Measurements from ENCODE around the gene CEP295NL.
A peak's percentile ranks its signal among the peaks of the same experiment; 100 is the strongest.
"Not testable (repeated sequence)": the region's sequence is repeated elsewhere in the genome, so short reads cannot be mapped to it uniquely, and the experiment has no call there.

CEP295NL gene

DNA sequence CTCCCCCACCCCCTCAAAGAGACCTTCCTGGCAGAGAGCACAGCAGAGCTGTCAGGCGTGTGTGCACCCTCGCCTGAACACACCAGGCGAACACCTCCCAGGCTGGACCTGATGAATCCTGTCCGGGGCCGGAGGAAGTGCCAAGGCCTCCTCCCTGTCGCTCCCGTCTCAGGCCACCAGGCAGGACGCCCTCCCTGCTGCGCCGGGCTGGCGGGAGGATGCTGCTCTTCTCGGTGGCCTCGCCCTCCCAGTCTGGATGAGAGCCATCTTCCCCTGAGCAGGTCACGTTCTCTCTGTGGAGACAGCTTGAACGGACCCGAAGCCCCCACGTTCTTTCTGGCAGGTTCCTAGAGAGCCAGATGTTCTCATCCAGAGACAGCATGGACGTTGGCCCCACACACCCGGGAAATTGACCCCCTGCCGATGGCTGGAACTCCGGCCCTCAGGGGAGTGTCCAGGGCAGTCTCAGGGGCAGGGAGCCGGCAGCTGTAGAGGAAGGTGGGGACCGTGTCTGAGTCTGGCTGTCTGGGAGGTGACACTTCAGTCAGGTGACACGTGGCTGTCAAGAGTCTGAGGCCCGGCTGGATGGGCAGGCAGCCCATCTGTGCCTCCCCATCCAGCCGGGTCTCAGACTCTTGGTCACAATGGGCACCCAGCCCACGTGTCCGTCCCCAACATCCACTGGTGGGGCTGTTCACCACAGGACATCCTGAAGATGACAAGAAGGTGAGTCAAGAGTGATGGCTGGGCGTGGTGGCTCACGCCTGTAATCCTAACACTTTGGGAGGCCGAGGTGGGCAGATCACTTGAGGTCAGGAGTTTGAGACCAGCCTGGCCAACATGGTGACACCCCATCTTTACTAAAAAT lies 27.1 kb upstream of the CEP295NL start:
- DNase-seq, result no peak

GRCh38 chr17:78925662-78926555 lies 22.9 kb upstream of the CEP295NL start:
- DNase-seq, result peak; percentile 73

GRCh38 chr17:78925234-78925633 lies 22.2 kb upstream of the CEP295NL start, which contains the start of gene TIMP2:
TSS of gene TIMP2 (minus strand) at chr17:78925387. CDS start at chr17:78925088, 299 bp downstream.
- peak; percentile 89 for DNase-seq

DNA sequence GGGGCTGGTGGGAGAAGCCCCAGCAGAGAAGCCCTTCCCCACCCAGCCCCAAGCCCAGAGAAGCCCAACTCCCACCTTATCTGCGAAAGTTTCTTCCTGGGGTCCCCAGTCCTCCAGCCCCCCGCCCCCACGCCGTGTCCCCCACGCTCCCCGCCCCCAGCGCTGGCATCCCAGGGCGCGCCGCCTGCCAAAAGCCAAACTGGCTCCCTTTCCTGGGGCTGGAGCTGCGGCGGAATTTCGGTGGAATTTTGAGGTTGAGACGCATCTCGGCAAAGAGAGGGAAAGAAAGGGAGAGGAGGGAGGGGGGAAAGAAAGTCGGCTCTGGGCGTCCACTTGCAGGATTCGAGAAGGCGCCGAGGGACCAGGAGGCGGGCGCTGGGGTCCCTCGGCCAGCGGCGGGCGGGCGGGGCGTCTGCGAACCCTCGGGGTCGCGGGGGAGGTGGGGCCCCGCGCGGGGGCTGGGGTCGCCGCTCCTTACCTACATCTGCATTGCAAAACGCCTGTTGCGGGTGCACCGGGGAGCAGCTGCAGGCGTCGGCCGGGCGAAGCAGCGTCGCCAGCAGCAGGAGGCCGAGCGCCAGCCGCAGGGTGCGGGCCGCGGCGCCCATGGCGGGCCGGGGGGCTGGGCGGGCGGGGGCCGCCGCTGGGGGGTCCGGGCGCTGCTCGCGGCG lies 21.6 kb upstream of the CEP295NL start:
- peak; percentile 41 for DNase-seq

DNA sequence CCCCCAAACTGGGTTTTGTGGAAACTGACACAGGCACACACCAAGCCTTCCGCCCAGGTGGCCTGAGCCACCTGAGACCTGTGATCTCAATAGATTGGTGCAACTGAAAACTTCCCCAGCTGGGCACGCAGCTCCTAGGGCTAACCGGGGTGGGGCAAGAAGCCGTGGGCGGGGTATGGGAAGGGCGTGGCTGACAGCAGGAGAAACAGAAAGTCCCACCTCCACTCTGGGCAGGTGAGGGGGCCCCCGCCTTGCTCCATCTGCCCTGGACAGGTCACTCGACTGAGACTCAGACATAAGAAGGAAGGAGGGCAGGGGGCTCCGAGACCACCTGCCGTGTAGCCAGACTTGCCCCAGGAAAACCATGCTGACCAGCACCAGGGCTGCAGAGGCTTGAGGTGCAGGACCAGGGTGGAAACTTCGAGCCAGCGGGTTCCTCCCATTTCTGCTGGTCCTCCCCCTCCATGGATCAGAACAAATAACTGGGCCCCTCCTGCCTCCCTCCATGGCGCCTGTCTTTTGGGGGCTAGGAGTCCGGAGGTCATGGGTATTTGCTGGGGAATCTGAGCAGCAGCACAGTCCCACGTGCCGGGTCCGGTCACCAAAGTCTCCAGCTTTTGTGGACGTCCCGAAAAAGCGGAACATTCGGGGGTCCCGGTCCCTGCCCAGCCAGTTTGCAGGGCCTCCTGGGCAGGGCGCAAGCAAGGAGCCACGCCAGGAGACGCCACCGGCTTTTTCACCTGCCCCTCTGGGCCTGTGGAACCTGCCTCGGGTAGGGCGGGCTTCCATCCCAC lies 20.9 kb upstream of the CEP295NL start:
- DNase-seq, result no peak

GRCh38 chr17:78922816-78923498 lies 20.0 kb upstream of the CEP295NL start:
- DNase-seq, result no peak

DNA sequence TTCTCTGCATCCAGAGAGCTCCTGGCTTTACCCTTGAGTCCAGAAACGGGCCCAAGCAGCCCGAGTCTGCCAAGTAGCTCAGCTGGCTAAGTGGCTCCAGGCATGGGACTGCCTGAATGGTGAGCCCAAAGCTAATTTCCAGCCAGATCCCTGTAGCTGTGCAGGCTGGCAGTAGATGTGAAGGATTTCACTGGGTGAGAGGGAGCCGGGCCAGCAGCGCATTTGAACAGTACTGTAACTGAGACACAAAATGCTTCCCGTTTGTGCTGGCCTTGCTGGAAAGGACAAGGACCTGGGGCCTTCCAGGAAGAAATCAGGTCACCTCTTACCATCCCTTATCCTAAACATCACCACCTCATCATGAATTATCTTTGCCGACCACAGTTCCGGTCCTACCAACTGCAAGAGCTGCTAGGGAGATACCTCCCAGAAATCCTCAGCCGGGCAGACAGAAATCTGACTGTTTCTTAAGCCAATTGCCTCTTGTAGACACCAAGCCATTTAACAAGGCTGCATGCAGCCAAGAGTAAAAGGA lies 18.5 kb upstream of the CEP295NL start:
- no peak for DNase-seq

GRCh38 chr17:78920528-78920927 lies 17.5 kb upstream of the CEP295NL start:
- DNase-seq, result no peak

DNA sequence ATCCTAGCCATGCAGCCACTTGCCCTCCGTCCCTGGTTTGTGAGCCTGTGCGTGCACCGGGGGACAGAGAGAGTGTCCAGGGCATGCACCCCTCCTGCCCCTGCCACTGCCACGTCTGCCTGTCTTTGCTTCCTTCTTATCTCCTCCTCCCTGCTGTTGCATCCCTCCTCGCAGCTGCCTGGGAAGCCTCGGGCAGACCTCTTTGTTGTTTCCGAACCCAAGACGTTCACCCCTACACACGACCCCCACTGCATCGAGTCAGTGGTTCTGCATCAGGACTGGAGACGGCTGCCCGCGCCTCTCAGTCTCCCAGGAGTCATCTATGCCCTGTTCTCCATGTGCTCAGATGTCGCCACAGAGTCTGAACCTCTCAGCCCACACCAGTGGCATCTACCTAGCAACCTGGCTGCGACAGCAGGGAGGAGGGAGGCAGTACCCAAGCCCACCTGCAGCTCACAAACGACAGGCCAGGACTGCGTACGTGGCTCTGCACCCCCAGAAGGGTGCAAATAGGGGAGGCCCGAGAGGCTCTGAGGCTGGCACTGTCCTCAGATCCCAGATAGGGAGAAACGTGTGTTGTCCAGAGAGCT lies 17.0 kb upstream of the CEP295NL start:
- no peak for DNase-seq

- no peak for DNase-seq
These were observed 16.0 kb upstream of the CEP295NL start for GRCh38 chr17:78918979-78919378.

DNA sequence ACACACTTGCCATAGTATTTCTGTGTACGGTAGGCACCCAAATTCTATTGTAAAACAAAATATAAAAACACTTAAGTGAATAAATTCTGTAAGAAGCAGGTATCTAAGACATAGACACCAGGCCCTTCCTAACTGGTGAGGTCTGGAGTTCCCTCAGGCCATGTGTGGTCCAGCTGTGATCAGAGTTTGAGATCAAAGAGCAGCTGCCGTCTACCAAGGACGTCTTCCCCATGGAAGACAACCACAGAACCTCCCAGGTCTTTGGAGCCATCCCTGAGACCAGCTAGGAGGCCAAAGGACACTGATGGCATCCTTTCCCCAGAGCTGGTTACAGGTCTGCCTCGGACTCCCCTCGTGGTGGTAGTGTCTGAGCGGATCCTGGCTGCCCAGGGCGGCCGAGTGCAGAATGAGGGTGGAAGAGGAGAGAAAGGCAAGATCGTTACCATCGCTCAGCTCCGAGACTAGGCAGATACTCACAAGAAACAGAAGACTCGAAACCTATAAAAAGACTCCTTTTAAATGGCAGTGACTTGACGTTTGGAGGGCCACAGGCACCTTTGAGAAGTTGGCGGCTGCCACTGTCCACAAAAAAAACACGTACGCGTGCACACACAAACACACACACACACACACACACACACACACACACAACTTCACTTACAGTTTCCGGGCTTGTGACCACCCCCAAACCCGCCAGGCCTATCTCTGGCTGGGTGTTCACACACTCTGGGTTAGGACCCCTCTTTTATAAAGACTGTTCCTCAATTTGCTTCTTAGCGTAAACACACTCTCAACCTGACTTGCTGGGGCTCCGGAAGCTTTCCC lies 14.7 kb upstream of the CEP295NL start:
- DNase-seq, result no peak

DNA sequence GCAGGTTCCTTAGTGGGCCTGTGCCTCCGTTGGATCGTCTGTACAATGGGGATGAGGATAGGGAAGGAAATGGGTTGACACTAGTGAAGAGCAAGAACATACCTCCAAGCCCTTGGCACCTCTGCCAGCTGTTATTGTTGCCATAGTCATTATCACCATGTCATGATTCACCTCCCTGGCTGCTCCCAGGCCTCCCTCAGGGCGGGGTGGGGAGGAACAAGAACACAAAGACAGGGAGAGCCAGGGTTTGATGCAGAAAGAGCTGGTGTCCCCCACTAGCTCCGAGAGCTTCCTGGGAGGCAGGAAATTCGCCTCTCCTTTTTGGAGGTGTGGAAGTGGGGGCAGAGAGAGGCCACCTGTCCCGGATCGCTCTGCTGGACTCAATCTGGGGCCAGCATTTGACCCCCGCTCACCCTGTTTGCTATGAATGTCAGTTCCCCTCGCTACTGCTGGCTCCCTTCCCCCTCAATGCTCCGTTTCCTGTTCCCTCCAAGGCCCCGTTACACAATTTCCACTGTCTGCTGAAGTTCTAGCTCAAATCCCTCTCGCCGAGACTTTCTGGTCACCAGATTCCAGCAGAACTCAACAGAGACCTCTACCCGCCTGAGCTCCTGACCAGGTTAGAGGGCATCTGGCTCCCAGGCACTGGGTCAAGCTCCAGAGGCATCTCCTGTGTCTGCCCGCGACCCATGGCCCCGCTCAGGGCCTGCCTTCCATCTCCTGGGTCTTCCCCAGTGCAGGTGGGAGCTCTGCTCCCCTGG lies 13.1 kb upstream of the CEP295NL start:
- peak; percentile 53 for DNase-seq

GRCh38 chr17:78913115-78913514 lies 10.1 kb upstream of the CEP295NL start:
- DNase-seq, result no peak

GRCh38 chr17:78912082-78912481 lies 9.1 kb upstream of the CEP295NL start:
- no peak for DNase-seq

DNA sequence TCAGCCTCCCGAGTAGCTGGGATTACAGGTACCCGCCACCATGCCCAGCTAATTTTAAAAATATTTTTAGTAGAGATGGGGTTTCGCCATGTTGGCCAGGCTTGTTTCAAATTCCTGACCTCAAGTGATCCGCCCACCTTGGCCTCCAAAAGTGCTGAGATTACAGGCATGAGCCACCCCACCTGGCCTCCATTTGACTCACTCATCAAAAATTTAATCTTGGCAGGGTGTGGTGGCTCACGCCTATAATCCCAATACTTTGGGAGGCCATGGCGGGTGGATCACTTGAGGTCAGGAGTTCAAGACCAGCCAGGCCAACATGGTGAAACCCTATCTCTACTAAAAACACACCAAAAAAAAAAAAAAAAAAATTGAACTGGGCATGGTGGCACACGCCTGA lies 8.5 kb upstream of the CEP295NL start:
- DNase-seq, result not testable (repeated sequence)

GRCh38 chr17:78910497-78911284 lies 7.7 kb upstream of the CEP295NL start:
- DNase-seq, result no peak

GRCh38 chr17:78908426-78908825 lies 5.4 kb upstream of the CEP295NL start:
- DNase-seq, result no peak

GRCh38 chr17:78905541-78905940 lies 2.5 kb upstream of the CEP295NL start:
- DNase-seq, result no peak

Measured in fibroblast of skin of right quadriceps (primary cell).